ENCODE results near the gene SLC6A3.

Gene SLC6A3

DNA sequence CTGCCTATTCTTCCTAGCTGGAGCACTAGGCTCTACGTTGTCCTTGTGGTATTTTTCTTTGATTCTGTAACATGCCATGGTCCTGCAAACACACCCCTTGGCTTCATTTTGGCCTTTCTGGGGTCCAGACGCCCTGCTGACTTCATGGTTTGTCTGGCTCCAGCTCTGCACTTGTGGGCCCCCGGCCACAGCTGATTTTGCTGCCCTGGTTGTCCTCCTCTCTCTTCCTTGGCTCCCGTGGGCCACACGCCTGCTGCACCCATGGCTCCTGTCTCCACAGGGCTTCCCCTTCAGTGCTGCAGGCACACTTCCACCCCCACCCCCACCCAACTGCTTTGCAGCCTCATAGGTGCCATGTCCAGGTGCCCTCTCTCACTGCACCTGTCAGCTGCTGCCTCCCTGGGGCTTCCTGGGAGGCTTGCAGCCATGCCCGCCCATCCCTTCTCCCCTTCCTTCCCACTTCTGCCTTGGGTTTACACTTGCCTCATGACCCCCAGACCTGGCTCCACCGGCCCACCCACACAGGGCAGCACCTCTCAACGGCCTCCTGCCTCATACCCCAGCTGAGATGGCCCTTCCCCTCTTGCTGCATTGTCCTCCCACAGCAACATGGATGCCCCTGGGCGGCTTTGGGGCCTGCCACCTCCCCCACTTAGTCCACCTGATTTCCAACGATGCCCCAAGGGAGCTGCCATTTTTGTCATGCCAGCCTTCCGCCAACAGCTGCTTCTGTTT lies 25.6 kb downstream of the SLC6A3 start:
- DNase-seq, result no peak

DNA sequence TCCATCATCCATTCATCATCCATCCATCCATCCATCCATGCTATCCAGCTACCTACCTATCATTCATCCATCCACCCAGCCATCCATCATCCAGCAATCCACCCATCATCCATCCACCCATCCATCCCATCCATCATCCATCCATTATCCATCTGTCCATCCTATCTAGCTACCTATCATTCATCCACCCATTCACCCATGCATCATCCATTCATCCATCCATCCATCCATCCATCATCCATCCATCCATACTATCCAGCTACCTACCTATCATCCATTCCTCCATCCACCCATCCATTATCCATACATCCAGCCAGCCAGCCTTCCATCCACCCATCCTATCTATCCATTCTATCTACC lies 26.3 kb downstream of the SLC6A3 start:
- no peak for DNase-seq

DNA sequence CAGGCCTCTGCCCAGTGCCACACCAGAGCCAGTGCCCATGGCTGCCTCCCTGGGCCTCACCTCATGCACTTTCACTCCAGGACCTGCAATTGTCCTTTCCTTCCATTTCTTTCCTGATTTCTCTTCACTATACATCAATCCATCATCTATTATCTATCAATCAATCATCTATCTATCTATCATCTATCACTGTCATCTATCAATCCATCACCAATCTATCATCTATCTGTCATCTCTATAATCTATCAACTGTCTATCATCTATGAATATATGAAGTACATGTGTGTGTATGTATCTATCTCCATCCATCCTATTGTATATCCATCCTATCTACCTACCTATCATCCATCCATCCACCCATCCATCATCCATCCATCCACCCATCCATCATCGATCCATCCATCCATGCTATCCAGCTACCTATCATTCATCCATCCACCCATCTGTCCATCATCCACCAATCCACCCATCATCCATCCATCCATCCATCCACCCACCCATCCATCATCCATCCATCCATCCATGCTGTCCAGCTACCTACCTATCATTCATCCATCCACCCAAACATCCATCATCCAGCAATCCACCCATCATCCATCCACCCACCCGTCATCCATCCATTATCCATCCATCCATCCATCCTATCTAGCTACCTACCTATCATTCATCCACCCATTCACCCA lies 26.9 kb downstream of the SLC6A3 start:
- no peak for DNase-seq

DNA sequence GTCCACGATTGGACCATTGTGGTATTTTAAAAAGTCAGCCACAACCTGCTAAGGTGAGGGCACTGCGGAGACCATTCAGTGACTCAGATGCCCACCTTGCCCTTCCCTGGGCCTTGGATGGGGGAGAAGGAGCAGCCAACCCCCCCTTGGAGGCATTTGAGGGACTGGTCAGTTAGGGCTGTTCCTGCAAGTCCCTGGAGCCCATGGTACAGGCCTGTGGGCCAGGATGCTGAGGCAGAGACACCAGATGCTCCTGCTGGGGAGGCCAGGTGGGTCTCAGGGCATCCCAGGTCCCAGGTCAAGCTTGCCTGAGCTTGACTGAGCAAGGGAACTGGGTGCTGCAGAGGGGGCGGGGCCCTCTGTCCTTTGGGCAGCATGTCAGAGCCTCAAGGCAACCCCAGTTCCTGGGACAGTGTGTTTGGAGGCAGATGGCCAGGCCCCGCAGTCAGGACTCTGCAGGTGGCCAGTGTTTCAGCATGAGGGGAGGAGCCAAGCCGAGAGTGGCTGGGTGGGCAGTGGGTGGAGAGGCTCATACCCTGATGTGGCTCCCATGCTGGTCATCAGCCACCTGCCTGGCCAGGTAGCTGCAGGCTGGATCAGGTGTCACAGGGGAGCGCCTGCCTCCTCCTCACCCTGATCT lies 27.5 kb downstream of the SLC6A3 start:
- no peak for DNase-seq

DNA sequence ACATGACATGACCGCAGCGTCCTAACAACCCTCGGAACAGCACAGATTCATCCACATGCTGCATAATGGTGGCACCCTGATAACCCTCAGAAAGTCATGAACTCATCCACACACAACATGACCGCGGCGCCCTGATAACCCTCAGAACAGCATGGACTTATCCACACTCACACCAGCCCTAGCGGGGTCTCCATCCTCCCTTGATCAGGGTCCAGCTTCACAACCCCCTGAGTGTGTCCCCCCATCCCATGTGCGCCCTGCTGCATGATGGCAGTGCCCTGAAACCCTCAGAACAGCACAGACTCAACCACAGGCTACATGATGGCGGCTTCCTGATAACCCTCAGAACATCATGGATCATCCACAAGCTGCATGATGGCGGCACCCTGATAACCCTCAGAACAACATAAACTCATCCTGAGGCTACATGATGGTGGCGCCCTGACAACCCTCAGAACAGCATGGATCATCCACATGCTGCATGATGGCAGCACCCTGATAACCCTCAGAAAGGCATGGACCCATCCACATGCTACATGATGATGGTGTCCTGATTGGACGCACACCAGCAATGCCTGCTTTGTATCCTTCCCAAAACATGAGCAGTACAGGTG lies 28.3 kb downstream of the SLC6A3 start:
- DNase-seq, result no peak

DNA sequence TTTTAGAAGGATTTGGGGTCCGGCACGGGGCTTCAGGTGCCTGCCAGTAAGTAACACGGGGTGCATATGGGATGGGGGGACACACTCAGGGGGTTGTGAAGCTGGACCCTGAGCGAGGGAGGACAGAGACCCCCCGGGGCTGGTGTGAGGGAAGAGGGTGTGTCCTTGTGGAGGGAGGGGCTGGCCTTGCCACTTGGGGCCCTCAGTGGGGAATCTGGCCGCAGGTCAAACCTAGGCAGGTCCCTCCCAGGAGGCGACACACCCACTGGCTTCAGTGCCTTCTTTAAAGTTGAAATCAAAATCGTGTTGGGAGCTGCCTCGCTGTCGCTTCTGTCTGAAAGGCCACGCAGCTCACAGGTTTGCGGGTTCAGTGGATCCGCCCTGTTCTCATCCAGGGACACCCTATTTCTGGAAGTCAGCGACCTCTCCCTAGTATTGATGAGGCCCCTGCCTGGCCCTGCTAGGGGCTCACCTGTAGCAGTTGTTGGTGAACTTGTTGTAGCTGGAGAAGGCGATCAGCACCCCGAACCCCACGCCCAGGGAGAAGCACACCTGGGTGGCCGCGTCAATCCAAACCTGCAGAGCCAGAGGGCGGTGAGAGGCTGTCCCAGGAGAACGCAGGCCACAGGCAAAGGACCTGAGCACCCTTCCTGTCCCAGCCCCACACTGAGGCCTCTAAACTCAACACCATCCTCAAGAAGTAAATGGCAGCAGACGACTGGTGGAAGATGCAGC lies 29.4 kb downstream of the SLC6A3 start:
- no peak for DNase-seq

DNA sequence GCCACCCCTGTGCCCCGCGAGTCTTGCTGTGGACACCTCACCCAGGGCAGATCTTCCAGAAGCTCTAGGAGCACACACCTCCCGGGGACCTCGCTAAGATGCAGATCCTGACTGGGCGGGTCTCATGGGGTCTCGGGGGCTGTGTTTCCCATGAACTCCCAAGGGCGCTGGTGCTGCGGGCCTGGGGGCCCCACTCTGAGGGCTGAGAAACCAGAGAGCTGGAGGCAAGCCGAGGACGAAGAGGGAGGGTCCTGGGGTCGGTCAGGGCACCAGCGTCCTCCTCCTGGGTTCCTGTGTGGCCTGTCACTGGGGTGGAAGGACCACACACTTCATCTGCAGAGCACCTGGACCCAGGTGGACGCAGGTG lies 30.2 kb downstream of the SLC6A3 start:
- DNase-seq, result no peak

DNA sequence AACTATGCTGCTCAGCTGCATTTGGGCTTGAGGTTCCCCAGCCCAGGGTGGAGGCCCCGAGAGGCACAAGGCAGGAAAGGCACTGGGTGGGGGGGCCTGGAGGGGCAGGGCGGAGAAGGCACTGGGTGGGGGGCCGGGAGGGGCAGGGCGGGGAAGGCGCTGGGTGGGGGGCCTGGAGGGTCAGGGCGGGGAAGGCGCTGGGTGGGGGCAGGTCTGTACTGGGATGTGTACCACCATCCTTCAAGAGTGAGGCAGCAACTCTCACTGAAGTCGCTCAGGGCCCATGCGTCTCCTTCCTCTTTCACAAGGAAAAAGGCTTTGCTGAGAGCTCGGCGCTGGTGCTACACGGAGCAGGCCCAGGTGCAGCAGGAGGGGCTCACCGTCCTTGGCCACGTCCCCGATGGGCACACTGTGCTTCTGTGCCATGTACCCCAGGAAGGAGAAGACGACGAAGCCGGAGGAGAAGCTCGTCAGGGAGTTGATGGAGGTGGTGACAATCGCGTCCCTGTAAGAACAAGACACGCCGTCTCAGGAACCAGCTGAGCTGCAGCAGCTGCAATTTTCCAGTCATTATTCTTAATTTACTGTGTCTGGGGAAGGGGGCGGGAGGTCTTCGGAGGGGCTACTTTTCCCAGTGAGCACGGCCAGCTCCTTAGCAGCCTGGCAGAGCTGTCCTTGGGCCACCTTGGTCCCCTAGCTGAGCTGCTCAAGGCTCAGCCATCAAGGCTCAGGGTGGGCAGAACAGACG lies 30.8 kb downstream of the SLC6A3 start:
- DNase-seq, result no peak

DNA sequence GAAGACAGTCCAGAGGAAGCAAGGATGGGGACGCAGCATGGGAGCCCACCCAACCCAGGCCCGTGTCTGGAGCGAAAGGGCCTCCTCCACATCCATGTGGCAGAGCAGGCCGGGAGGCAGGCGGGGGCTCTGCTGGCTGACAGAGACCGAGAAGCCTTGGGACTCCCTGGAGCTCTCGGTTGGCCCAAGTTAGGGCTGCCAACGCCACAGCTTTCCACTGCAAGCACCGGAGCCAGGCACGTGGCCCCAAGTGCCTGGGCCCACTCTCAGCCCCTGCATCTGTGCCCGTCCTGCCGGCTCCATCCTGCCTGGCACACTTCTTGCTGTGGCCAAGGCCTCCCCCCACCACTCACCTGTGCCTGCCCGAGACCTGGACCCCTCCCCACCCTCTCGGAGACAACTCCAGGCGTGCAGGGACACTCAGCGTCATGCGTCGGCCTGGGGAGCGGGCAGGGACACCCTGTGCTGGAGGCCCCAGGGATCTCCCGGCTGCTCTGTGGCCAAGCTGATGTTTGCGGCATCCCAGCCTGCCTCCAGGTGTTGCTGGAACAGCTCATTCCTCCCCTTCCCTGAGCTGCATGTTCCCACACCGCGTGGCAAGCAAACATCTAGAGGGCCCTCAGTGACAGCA lies 31.5 kb downstream of the SLC6A3 start:
- DNase-seq, result no peak

DNA sequence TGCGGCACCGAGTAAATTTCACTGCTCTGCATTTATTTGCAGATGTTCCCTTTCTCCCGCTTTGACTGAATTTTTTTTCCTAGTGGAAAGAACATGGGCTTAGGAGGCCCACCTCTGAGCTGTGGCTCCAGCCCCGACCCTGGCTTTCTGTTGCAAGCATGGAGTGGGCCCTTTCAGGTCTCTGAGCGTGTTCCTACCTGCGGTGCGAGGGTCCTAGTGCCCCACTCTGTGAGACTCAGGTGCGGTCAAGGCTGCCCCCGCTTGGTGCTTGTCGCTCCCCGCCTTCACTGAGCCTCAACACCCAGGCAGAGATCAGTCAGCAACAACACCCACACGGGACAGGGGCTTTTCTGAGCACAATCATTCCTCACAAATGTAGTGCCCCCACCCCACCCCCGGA lies 32.0 kb downstream of the SLC6A3 start:
- no peak for DNase-seq

DNA sequence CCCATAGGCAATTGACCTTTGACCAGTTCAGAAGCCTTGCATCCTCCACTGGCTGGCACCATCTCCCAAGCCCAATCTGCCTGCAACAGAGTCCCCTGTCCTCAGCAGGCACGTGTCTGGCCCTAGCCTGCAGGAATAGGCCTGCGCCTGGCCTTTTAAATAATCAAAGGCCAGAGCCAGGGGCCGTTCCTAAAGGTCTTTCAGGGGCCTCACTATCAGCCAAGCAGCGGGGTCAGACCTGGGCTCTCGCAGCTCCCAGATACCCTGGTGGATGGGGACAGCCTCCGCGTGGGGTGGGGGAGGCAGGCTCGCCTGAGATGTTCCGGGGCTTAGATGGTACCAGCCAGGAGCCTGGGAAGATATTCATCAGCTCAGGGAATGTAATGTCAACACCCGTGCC lies 32.6 kb downstream of the SLC6A3 start:
- DNase-seq, result no peak

DNA sequence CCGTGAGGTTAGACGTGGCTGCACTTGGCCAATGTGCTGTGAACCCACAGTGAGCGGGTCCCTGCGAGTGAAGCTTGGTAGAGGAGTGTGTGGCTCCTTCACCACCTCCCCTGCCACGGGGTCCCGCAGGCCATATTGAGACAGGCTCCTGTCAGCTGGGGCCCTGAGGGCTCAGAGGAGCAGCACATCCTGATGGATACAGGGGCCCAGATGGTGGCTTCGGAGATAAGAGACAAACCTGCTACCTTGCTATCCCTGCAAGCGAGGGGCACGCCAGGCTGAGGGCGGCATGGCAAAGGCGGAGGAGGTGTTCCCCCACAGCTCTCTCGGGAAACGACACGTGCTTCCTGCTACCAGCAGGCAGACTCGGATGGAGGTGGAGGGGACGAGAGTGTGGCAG lies 33.1 kb downstream of the SLC6A3 start:
- DNase-seq, result no peak

DNA sequence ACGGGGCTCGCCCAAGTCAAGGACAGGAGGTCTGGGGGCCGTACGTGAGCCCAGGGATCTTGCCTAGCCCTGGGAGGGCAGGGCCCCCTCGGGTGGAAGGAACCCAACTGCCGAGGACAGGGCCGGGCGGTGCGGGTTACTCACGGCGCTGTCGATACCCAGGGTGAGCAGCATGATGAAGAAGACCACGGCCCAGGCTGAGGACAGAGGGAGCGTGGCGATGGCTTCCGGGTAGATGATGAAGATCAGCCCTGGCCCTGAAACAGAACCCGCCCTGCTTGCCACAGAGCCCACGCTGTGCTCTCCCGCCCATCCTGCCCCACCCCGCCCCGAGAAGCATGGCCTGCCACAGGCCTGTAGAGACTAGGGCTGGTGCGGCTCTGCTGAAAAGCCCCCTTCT lies 34.1 kb downstream of the SLC6A3 start:
- no peak for DNase-seq

DNA sequence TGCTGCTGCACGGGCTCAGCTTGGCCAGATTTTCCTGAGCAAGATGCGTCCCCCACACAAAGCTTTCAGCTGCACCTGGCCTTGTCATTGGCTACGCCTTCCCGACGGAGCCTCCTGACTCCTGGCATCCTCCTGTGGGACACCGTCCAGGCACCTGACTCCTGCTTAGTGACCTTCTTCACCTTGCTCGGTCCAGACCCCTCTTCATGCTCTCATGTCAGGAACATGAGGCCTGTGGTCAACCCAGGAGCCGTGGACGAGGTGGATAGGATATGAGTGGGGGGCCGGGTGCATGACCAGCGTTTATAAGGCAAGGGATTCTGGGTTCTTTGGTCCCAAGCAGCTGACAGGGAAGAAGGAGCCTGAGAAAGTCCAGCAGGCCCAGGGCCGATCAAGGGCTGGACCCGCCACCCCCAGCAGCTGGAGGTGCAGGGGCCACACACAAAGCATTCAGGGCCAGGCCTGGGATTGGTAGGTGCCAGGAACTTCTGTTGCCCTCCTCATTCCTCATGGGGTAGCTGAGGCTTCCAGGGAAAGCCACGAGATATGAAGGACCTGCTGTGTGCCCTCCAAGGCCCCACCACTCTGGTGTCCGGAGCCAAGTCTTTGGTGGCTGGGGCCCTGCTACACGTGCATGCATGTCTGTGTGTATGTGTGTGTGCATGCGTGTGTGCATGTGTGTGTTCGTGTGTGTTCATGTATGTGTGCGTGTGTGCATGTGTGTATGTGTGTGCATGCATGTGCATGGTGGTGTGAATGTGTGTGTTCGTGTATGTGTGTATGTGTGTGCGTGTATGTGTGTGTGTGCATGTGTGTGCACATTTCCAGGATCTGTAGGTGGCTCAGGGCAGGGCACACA lies 34.9 kb downstream of the SLC6A3 start:
- DNase-seq, result no peak

DNA sequence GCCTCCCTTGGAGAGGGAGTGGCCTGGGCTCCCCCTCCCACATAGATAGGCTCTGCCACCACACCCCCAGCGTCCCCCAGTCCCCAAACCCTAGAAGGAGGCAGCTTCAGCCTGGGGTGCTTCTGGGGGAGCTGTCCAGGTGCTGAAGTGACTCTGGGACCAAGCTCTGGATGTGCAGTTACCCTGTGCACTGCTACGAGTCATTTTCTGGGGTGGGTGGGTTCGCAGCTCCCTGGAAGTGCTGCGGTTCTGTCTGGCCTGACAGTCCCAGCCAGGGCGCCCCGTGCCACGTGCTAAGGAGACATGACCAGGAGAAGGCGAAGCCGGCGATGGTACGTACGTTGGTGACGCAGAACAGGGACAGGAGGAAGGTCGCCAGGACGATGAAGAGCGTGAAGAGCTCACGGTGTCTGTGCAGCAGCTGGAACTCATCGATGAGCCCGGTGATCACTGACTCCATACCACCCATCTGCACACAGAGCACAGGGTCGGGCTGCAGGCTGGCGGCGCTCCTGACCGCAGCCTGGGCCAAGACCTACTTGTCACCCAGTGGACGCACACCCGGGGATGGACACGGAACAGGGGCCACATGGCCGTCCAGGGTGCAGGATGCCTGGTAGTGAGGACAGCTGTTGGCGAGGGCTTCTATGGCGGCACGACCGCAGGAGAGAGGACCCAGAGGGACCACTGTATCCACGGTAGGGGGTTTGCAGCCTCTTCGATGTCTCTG lies 35.7 kb downstream of the SLC6A3 start:
- no peak for DNase-seq

DNA sequence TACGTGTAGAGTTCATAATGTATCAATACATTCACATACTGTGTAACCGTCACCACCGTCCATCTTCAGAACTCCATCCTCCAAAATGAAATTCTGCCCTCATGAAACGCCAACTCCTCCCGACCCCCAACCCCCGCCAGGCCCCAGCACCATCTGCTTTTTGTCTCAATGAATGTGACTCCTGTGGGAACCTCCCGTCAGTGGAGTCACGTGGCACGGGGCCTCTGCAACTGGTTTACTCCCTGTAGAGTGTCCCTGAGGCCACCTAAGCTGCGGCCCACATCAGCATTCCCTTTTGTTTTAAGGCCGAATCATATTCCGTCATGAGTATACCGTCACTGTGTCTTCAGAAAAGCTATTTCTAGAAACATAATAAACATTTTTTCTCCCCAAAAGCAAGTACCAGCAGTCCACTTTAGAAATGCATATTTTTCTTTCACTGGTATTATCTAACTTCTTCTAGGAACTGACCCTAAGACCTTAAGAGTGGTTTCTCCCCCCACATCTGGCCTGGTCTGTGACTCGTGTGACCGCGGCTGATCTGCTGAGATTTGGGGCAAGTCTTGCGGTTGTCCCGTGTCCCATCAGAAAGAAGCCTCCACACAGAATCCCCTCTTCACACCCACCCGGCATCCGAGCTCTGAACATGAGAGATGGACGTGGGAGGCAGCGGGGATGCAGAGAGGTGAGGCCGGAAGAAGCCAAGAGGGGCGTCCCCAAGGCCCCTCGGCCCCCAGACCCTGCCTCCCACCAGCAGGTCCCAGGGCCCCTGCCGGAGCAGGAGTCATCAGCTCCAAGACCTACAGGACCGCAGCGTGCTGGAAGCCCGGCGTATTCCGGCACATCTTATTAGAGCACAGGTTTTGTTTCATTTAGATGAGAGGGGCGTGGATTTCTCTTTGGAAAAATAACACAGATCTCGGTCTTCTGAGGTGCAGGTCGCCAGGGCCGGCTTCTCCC lies 38.3 kb downstream of the SLC6A3 start:
- DNase-seq, result no peak

DNA sequence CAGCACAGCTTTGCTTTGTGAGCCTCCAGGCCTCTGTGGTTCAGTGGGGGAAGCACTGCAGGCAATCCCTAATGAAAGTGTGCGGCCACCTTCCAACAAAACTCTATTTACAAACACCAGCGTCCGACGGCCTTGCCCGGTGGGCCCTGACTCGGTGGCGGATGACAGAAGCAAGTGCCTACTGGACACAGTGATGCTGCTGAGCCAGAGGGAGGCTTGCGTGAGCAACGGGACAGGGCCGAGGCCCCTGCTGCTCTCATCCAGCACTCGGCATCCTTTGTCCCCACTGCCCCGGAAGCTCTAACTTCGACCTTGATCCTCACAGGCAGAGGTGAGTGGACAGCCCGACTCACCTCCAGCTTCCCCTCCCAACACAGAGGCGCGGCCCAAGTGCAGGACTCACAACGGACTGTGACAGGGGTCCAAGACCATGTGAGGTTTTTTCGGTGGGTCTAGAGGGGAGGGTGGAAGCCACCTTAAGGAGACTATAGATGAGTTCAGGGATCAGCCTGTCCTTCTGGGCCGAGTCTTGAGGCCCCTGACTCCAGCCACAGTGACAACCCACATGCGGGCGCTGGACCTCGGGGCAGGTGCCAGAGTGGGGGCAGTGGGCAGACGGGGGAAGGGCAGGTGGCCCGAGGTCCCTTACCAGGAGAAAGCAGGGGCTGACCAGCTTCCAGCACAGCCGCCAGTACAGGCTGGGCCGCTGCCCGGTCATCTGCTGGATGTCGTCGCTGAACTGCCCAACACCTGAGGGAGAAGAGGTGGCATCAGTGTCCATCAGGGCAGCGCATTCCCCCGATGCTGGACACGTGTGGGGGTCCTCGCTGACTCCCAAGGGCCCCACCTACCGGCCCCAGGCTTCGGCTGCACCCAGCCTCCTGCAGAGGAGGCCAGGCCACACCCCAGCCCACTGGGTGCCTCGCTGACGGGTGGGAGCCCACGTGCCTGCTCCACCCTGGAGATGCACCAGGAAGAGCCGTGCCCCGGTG lies 39.4 kb downstream of the SLC6A3 start:
- no peak for DNase-seq

DNA sequence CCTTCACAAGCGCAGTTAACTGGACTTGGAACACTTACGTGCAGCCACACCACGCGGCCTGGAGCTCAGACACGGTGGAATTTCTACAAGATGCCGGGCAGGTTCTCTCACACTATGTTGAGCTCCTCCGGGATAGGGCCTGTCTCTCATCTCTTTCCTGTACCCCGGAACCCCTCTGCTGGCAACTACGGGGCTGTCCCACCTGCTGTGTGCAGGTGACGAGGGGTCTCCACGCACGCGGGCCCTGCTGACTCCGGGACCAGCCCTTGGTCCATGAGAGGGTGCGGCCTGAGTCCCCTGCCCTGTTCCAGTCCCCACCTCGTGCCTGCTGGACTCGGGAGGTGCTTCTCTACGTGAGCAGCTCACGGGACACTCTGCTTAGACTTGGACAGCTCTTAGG lies 40.1 kb downstream of the SLC6A3 start:
- DNase-seq, result no peak
